HG02763 (cell line): ENCODE data around the gene SH3RF3.

Experiments
- ATAC-seq: cut with Tn5 transposase; IDR thresholded peaks from one replicate; pipeline ENCODE4 v1.9.1; 2021; ENCODE audit warnings: mild to moderate bottlenecking, moderate library complexity; ENCODE audit not compliant: unreplicated experiment

The SH3RF3 gene

DNA sequence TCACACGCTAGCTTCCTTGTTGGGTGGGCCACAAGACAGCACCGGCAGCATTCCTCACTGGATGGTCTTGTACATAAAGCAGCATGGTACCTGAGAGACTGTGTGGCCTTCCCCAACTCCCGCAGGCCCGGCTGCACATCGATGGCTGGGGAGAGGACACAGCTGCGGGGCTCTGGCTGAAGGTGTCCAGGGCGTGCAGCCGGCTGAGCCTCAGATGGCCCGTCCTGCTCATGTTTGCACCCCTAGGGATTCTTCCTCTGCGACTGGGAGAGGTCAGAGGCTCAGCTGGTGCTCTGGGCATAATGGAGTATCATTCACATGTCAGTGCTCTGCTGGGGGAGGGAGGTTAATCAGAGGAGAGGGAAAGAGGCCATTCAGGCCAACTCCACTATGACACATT, 276.9 kb downstream of the SH3RF3 start:
- ATAC-seq, result no peak

DNA sequence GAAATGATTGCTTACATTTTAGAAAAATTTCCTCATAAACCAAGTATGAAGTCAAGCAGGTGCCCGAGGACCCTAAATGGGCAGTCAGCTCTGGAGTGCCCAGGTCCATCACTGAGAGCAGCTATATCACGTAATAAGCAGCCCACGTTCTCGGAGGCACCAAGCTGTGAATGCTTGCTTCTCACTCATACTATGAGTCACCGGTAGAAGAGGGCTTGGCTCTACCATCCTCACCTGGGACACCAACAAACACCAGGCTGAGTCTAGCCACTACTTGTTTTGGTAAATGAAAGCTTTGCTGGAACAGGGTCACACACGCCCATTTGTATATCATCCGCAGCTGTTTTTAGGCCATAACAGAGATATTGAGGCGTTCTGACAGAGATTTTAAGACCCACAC, 277.3 kb downstream of the SH3RF3 start:
- ATAC-seq, result no peak

DNA sequence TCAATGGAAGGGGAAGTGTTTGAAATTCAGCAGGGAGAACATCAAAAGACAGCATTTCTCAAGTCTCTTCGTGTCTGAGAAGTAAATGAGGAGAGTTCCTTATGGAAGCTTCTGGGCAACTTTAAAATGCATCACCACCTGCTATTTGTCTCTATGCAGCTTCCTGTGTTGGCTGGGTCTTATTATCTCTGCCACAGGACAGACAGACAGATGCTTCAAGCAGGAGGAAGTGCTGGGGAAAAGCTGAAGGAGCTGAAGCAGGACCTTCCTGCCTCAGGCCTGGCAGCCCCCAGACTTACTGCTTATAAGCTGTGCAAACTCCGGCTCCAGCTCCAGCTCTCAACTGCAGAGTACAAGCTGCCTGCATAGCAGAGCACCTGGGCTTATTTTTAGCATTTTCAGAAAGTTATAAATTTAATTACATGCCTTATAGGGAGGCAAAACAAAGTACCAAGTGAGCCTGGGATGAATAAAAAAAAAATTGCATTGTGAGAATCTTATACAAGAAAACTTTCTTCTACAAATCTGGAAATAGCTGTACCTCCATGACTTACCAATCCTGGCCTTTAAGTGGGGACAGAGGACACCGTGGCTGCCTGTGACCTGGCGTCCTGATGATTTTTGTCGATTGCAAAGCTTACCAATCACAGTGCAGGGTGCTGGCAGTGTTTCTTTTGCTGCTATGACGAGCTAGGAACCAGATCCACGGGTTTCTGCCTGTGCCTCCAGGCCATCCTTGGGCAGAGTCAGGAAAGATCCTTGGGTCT, 278.5 kb downstream of the SH3RF3 start:
- ATAC-seq, result no peak

DNA sequence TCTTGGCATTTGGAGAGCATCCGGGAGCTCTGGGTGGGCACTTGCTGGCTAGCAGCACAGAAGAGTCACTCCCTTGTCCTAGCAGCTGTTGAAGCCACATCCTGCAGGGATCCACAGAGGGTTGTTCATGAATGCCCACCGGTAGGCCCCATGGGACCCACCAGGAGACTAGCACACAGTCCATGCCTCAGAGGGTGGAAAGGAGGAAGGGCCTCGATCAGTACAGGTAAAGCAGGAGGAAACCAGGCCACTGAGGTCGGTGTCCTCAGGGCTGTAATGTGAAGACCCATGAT, 279.0 kb downstream of the SH3RF3 start:
- ATAC-seq, result no peak

DNA sequence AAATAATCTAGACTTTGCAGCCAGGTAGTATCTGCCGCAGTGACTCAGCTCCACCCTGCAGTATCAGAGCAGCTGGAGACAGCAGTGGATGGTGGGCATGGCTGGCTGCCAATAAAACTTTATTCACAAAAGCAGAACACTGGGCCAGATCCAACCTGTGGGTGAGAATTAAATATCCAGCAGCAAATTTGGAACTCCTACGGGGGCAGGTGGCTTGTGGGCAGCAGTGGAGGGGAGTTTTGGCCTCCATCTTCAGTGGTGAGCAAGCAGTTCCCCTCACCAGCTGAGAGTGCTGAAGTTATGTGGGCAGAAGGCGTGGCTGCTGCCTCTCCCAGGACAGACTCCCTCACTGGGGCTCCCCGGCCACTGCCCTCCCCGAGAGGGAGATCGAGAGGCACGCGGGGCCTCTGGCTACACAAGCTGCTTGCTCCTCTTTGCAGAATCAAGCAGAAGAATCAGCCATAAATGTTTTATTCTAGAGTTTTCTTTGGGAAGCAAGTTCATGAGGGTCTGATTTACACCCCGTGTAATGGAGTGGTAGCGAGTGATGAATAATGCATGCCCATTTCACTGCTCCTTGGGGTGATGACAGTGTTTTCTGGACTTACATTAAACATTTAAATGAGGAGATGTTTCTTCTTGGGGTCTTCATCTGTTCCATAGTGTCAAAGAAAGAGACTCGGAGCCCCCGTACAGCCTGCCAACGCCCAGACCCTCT, 280.5 kb downstream of the SH3RF3 start:
- ATAC-seq, result no peak

DNA sequence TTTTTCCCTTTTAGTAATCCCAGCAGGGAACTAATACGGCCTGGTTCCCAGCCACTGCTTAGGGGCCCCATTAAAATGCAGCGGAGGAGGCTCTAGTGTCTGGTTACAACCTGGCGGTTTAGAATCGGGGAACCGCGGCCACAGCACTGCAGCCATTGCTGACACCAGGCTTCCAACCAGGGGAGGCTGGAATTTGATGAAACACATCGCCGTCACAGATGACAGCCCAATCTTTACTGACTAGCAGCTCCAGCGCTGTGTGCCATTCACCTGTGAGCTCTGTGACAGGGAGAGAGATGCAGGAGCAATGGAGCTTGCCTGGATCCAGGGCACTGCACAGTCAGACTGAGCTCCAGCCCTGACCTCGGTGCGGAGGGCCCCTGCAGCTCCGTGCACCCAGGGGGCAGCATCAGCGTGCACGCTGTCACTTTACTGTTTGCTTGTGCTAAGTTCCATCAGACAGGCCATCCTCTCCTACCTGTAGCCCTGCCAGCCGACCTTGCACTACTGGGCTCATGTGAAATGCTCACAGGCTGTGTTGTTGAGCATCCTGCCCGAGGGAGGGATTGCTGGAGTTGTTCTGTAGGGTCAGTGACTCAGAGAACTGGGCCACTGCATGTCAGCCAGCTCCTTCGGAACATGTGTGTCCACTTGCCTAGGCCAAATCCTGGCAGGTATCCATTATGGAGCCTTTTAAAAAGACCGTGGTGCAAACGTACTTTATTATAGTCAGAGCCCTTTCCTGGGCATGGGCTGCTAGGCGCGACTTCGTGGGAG, 281.2 kb downstream of the SH3RF3 start:
- ATAC-seq, result no peak

DNA sequence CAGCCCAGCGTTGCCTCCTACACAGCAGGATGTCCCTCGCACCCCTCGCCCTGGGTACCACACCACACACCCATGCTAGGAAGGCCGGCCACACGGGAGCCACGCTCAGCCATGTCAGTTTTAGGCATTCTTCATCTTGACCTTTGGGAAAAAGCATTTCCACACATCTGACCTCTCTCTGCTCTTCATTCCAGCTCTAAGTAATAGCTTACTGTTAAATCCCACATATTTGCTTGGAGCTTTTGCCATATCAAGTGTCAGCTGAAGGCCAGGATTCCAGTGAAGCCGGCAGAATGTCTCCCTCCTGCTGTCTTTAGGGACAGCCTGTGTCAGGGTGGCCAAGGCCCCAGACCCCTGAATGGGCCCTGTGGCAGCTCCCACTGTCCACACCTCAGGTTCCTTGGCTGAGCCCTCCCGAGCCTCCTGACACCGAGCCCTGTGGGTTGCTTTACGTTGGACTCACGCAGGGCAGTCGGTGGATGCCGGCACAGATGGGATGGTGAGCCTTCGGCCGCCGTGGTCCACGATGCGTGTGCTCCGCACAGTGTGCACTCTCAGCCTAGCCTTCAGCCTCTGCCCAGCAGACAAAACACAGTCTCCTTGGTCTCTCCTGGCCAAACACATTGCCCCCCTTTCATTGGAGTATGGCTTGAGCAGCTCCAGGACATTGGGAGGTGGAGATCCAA, 282.8 kb downstream of the SH3RF3 start:
- no peak for ATAC-seq

DNA sequence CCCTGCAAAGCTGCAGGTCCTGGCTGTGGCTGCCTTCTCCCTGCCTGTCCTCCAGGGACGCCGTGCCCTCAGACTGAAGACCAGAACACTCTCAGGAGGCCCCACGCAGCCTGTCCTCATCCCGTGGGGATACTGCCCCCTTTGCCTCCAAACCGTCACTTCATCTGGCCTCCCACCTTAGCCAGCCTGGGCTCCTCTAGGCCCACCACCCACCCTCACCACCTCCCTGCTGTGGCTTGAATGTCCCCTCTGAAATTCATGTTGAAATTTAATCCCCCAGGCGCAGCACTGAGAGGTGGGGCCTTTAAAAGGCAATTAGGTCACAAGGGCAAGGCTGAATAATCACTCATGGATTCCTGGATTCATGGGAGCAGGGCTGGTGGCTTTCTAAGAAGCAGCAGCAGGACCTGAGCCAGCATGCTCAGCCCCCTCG, 286.6 kb downstream of the SH3RF3 start:
- ATAC-seq, result no peak

DNA sequence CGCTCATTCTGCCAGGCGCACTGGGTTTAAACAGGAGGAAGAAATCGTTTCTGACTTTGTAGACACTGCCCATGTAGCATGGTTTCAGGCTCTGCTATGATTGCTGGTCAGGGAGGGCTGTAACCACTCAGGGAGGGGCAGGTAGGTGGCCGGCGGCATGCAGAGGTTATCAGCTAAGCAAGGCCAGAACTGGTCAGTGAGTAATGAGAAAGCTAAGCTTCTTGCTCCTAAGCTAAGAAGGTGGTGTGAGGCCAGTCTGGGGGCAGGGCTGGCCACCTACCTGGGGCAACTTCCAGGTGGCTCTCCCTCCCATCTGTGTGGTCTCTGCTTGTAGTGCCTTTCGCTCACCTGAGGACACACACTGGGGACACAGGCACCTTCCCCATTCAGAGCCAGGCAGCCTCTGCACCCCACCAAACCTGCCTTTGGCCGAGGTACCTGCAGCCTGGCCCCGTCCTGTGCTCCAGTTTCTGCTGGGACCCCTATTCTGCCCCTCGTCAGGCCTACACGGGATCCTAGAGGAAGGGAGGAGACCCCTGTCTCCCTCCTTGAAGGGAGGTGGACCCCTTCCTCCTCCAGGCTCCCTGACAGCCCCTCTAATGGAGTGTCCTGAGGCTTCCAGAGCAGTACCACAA, 288.8 kb downstream of the SH3RF3 start:
- ATAC-seq, result no peak

DNA sequence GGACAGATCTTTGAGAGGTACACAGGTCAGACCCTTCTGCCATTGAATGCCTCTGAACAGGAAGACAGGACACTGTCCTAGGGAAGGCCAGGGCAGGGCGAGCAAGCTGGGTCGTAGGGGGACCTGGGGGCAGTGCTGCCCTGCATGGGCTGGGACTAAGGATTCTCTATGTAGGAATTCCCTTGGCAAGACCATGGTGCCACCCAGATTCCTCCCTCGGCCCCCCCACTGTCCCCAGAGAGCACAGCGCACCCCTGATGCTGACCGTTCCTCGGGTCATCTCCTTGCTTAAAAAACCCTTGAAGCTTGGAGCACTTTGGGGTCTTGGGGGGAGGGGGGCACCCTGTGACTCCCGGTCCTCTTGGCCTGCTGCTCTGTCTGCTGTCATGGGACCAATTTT, 289.7 kb downstream of the SH3RF3 start:
- ATAC-seq, result no peak

DNA sequence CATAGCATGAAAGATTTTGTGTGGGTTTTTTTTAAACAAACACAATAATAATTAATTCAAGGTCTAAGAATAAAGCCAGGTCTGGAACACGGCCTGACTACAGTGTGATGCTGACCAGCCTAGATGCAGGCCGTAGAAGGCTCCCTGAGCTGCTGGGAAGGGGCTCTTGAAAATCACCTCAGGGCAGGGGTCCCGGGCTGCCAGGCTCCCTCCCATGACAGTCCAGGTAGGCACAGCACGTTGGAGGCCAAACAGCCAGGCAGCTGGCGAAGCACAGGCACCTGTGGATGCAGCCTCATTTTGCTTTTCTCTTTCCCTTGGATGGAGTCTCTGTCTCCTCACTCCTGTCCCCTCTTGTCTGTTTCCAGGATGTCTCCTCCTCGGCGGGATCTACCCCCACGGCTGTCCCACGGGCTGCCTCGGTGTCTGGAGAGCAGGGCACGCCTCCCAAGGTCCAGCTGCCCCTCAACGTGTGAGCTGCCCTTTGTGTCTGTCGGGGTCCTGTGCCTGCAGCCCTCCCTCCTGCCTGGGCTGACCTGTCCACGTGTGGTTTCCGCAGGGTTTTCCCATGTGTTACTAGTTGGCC, 290.3 kb downstream of the SH3RF3 start:
- no peak for ATAC-seq

DNA sequence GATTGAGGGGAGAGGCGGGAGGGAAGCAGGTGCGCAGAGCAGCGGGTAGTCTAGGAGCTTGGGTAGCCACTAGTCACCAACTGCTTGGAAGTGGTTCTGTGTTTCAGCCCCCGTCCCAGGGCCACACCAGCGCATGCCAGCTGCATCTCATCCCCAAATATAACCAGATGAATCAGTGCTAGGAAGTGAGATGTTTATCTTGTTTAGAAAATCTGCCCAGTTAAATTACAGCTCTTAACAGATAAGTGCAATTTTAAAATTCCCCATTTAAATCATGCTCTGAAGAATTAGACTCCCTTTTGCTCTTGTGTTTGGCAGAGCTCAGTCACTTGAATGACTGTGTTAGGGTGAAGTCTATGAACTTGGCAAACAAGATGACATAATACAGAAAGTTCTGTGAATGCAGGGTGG, 291.0 kb downstream of the SH3RF3 start:
- ATAC-seq, result no peak

DNA sequence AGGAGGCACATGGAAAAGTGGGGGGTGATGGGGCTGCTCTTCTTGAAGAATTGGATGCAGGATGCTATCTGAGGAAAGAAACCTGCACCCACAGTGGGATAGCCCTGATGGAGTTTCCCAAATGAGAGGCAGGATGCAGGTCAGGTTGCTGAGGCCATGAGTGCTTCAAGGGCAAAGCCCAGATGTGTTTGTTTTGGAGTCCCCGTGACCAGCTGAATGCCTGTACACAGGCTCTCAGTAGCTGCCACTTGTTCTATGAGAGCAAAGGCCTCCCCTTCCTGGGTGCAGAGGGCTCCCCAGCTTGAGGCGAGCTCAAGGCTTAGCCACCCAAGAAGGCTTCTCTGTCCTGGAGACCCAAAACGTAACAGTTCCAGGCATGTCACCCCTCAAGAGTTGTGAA, 292.1 kb downstream of the SH3RF3 start:
- ATAC-seq, result no peak

DNA sequence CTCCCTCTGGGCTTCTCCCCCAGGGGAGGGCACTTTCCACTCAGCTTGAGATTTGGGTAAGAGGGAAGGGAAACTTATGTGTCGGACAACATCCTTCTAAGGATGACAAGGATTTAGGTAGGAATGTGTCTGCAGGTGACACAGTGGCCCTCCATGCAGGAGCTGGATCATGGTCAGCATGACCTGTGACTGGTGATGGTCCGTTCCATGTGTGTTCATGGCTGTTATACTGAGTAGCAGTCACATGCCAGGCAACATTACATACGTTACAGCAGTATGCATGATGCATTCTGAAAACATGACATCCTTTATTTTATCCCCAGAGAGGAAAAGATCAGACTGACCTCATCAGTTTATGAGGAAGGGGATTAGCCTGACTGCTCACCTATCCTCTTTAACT, 292.6 kb downstream of the SH3RF3 start:
- ATAC-seq, result no peak

DNA sequence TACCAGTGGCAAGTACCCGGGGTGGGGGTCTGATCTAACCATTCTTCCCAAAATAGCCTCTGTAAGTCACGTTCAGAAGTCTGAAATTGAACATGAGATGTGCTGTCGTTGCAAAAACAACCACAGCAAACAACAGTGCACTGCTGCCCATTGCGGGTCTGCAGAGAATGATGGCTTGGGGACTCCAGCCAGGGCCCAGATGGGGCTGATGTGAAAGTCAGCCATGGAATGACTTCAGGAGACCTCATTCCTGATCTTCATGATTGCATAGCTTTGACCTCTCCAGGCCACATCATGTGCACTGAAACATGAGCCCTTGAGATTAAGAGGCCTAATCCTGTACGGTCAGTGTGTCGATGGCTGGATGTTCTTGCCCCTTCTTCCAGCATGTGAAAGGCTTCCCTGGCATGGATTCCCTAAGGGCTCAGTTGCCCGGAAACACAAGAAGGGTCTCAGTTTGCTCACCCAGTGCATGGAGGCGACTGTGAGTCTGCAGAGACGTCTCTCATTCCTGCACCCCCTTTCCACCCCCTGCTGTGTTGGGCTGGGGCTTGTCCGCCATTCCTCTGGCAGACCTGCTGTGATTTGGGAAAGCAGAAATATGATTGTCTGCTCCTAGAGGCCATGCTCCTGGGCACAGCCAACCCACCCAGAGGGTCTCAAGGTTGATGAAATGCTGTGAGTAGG, 293.2 kb downstream of the SH3RF3 start:
- ATAC-seq, result no peak

DNA sequence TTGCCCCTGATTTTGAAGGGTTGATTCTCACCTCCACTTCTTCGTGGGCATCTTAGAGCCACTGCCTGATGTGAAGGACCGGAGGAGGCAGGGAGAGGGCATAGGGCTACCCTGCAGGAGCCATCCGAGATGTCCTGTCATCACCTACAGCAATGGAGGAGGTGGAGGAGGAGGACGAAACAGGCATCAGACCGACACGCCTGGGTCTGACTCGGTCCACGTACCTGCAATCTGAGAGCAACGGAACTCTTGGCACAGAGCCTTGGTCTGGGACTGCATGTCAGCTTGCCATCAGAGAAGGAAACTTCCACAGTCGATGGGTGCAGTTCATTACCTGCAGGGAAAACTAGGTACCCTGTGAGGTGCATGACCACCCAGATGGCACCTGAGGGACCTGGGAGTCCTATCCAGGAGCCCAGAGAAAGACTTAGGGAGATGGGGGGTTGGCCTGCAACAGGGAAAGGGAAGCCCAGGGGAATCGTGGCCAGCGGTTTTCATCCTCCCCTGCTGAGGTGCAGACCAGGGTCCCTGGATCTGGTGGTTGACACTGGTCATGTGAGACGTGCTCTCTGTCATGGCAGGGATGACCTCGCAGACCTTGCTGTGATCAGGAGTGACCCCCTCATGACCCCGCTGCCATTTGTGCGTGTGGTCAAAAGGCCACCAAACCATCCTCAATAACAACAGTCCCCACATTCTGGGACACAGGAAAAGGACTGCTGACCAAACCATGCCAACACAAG, 293.9 kb downstream of the SH3RF3 start:
- ATAC-seq, result no peak

DNA sequence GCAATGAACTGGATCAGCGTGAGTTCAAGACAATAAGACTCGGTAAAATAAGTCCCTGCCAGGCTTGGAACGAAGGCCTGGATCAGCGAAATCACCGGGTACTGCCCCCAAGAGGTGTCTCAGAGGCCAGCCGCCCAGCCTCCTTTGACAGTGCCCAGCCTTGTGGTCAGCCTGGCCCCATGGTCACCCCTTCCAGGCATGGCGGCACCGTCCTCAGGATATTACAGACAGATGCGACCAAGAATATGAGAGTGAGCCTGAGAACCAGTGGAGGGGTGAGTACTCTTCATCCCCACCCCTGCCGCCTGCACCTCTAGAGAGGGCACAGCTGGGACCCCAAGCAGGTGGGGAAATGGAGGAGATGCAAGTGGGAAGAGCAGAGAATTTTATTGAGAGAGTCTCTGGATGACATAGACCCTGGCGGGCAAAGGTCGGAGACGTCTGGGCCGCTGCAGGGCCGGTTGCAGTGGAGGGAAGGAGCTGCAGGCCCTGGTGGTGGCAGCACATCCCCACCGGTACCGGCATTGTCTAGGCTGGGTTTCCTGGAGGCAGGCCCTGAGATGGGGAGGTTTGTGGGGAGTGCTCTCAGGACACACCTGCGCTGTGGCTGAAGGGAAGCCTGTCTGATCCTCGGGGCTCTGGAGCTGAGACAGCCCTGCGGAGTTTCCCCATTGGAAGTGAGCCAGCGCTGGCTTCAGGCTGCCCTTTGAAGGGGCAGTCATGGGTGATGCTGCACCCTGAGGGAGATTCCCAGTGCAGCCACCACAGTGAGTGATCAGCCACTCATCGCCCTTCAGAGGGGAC, 294.8 kb downstream of the SH3RF3 start:
- no peak for ATAC-seq

DNA sequence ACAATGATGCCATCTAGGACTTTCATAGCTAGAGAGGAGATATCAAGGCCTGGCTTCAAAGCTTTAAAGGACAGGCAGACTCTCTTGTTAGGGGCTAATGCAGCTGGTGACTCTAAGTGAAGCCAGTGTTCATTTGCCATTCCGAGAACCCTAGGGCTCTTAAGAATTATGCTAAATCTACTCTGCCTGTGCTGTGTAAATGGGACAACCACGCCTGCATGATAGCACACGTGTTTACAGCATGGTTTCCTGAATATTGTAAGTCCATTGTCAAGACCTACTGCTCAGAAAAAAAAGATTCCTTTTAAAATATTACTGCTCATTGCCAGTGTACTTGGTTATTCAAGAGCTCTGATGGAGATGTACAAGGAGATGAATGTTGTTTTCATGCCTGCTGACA, 296.4 kb downstream of the SH3RF3 start:
- no peak for ATAC-seq
